HG03558 (cell line): Measurements from ENCODE around the gene EYS.

Experiments used
- ATAC-seq: cut with Tn5 transposase; IDR thresholded peaks from one replicate; pipeline ENCODE4 v1.9.1; 2021; ENCODE audit warnings: moderate number of reproducible peaks; ENCODE audit not compliant: unreplicated experiment; ENCODE audit errors: extremely low read depth

Gene EYS

DNA sequence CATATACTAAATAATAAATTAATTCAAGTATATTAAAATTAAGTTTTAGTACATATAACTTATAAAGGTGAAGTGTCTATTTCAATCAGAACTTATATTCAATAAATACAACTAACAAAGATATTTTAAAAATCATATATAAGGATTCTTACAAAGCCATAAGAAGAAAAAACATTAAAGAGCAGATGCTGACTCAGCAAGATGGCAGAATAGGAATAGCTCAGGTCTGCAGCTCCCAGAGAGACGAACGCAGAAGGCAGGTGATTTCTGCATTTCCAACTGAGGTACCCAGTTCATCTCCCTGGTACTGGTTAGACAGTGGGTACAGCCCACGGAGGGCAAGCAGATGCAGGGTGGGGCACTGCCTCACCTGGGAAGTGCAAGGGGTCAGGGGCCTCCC is 811.1 kb downstream of the EYS start:
- no peak for ATAC-seq

DNA sequence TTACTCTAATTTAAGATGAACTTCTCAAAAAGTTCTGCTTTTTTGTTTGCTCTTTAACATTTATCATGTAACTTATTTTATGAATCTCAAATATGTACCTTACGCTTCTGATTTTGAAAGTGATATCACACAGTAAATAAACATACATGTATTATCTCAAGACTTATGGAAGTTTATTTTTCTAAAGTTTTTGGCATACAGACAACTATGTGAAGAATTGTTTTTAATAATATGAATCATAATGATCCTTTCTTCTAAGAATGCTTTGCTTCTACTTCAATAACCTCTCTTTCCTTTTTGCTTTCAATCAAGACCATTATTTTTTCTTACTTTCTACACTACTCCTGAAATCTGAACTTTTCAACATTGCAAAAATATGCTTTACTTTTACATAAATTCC is 816.4 kb downstream of the EYS start:
- no peak for ATAC-seq

DNA sequence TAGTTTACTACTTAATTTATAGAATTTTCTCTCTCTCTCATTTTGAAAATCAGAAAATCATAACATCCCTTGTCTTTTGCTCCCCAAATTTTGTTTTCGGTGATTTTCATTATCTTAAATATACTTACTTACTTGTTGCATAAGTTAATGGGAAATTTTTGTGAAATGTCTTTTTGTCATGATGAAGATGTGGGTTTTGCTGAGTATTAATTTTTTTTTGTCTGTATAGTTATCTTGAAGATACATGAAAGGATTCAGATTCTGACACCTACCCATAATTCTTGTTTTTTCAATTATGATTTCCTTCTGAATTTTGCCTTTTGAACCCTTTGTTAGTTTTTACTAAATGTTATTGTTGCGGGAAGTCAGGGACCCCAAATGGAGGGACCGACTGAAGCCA is 817.9 kb downstream of the EYS start:
- ATAC-seq, result no peak

- ATAC-seq, result no peak
Observed at GRCh38 chr6:64874776-64875175, 832.2 kb downstream of the EYS start.

DNA sequence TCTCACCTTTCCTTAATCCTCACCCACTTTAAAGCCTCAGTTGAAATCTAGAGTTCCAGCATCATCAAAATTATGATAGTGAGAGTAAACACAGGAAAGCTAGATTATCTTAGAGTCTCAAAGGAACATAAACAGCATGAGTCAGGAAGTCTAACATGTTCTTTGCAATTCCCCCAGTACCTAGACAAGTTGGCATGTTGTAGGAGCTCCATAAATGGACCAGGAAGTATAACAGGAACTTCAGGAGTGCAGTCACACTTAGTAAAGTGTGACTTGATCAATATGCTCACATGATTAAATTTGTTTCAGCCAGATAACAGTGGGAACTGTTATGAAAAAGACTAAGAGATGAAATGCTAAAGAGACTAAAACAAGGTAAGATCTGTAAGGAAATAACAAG is 834.4 kb downstream of the EYS start:
- ATAC-seq, result no peak

DNA sequence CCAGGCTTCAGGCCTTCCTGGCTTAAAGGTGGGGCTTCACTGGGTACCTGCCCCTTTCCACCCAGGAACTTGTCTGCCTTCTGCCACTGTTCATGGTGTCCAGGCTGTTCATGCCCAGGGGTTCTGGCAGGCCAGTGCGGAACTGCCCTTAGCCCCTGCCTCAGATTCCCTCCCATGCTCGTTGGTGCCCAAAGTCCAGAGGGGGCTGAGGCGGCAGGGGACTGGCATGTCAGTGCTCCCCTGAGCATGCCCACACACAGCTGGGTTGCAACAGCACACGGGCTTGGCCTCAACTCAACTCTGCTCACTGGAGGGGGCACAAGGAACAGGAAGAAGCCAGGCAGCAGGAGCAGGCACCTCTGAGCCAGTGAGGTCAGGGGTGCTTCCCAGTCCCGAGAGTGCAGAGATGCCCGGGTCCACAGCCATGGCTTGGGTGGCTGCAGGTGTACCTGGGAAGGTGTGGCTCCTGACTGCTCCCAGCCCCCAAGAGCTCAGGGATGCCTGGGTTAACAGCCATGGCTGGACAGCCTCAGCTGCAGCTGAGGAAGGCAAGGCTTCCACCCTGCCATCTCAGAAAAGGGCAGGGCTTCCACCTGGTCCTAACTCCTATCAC is 845.9 kb downstream of the EYS start:
- no peak for ATAC-seq

- no peak for ATAC-seq
Observed at GRCh38 chr6:64860203-64860602, 846.8 kb downstream of the EYS start.

DNA sequence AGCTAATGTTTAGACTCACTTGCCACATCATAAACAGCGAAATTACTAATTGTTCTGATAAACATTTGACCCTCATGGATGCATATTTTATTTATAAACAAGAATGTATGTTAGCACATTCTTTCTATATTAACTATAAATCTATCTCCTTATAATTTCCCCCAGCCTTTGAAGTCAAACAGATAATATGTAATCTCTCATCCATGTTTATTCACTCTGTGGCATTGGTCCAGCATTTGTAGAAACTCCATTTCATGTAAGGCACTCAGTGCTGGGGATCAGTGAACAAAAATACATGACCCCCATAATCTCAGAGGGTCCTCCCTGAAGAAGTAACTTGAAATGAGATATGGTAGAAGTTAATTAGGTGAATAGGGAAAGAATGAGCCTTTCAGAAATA is 856.9 kb downstream of the EYS start:
- ATAC-seq, result no peak

DNA sequence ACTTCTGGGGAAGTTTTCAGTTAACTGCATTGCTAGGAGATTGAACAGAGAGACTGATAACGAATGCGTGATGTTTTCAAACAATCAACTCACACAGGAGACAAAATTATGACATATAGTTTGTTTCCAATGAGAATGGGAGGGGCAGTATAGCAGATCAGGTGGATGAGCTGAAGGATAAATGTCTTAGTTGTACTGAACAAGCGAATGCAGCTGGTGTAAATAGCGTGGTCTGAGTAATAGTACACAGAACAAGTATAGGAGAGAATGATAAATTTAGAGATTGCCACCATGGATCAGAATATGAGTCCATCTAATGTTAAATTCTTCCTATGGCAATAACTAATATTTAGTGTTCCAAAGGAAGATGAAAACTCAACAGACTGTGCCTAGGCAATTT is 858.6 kb downstream of the EYS start:
- no peak for ATAC-seq

- no peak for ATAC-seq
Observed at GRCh38 chr6:64847396-64847795, 859.6 kb downstream of the EYS start.

DNA sequence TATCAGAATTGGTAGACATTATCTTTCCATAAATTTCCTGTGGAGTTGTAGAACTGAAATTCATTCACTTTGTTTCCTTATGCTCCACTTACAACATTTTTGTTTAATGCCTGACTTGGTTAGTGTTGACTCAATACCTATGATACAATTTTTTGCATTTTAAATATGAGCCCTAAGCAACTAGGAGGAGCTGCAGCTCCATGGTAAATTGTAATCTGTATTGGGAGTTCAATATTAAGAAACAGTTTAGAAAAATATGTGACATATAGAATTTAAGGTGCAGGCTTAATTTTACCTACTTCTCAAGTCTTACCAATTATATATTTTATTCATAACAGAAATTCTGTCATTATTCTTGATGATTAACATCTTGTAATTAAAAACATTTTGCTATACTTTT is 868.3 kb downstream of the EYS start:
- ATAC-seq, result no peak

- ATAC-seq, result no peak
Observed at GRCh38 chr6:64831680-64832079, 875.3 kb downstream of the EYS start.

GRCh38 chr6:64817525-64817924 is 889.5 kb downstream of the EYS start:
- no peak for ATAC-seq

DNA sequence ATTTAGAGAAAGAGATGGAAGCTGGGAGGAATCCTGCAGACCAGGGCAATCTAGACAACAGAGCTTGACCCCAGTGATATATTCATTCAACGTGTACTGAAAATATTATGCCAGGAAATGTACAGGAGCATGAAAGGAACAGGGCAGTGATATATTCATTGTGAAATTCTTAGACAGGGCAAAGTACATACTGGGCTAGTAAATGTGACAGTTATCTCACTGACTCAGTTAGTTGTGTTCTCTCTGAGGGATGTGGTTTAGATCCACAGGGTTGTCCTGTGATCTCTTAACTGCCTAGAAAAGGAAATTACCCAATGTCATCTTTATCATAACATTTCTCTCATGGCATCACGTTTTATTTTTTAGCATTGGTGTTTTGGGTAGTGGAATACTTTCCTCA is 891.3 kb downstream of the EYS start:
- ATAC-seq, result no peak

GRCh38 chr6:64812138-64812537 is 894.9 kb downstream of the EYS start:
- no peak for ATAC-seq

GRCh38 chr6:64811119-64811518 is 895.9 kb downstream of the EYS start:
- ATAC-seq, result no peak

DNA sequence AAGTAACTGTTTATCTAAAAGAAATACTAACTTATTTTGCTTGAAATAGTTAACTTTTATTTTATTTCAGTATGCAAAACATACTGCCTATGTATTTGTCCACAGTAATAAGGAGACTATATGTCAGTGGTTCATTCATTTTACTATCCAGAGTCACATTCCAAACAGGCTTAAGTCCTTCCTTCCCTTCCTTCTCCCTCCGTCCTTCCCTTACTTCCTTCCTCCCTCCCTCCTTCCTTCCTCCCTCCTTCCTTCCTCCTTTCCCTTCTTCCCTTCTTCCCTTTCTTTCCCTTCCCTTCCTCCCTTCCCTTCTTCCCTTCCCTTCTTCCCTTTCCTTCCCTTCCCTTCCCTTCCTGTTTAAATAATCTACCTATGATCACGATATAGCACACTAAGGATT is 899.2 kb downstream of the EYS start:
- no peak for ATAC-seq

GRCh38 chr6:64803470-64804166 is 903.4 kb downstream of the EYS start:
- ATAC-seq, result no peak

DNA sequence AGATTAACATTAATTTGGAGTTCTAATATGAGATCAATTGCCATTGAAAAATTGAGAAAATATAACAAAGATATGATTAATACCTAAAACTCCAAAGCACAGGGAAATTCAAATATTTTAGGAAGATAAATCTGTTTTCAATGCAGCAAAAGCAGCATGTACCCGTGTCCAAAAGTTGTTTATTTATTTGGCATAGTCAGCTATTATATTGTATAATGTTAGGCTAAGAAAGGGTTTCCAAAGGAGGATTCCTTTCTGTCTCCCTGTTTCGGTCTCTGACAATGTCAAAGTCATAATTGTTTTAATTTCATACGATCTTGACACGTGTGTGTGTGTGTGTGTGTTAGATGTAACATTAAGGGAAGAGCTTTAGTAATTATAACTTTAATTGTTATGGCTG is 914.5 kb downstream of the EYS start:
- no peak for ATAC-seq

DNA sequence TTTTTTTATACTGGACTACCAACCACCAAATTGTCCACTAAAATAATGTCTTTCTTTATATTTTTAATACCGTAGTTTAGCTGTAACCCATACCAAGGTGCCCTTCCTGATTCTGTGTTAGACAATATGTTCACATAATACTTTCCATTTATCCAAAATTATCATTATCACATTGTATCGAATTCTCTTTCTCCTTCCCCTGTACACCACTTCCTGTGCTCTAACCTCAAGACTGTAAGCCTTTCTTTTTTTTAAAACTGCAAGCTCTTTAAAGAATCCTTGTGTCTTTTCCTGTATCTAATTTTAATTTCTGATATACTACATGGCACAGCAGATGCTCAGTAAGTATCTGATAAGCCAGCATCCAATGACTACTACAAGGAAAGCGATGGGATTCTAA is 917.5 kb downstream of the EYS start:
- ATAC-seq, result no peak

DNA sequence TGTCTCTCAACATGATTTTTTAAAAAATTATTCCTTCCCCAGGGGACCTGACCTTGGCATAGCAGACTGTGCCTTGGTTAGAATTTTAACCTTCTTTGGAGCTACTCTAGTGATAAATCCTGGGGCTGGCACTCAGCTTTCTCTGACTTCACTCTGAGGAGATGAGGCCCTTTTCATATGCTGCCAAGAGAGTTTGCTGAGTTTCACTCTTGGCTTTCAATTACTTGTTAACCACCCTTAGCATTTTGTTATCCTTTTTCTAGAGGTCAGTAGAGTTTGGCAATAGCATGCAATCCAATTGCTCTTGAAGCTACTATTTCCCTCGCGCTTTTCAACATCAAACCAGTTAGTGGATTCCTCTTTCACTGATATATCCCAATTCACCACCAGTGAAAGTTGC is 920.3 kb downstream of the EYS start:
- ATAC-seq, result no peak

- ATAC-seq, result no peak
Observed at GRCh38 chr6:64782877-64783276, 924.1 kb downstream of the EYS start.
